A549 treated with Mapracorat at 1 μM for 4 hours (cell line): ENCODE data around the gene C6orf62. TPM values are rescaled to one million over a fixed set of nuclear protein-coding genes. Genes with fewer than 3 reads are reported as not detected.

Source experiments
- total RNA-seq: library from RNA; stranded (reverse); fragments of 200-300 nt; extraction: Qiagen RNA extraction; gene quantifications from 5 replicates; pipeline ENCODE4 v1.2.3, GENCODE V29; 2022

C6orf62 gene
- 50.1 to 62.2 TPM (median 53.0 TPM) in 5 replicates for total RNA-seq

GRCh38 chr6:24719125-24719971 is at the start of gene C6orf62:
Gene C6orf62 (minus strand): TSS chr6:24719154. CDS start chr6:24718668, 486 bp downstream.

GRCh38 chr6:24666641-24667377 is 52.1 kb downstream of the C6orf62 start, which contains the start of the genes ACOT13 and TDP2:
Gene ACOT13 (plus strand): TSS chr6:24667077. CDS start chr6:24667264, 187 bp downstream.
Gene TDP2 (minus strand): TSS chr6:24666899. CDS start chr6:24666862, 37 bp downstream.

Other genes with a start within 250 kb of the C6orf62 start
- 0.77 to 1.2 TPM (median 0.84 TPM) in 5 replicates for gene GPLD1, start 229.6 kb downstream of the C6orf62 start, total RNA-seq
- gene ALDH5A1, start 224.2 kb downstream of the C6orf62 start, total RNA-seq, result 6.0 to 7.9 TPM (median 7.1 TPM) in 5 replicates
- gene KIAA0319, start 73.0 kb downstream of the C6orf62 start, total RNA-seq, result 1.8 to 2.2 TPM (median 2.0 TPM) in 5 replicates
- gene TDP2, start 52.3 kb downstream of the C6orf62 start, total RNA-seq, result 27.7 to 31.3 TPM (median 30.2 TPM) in 5 replicates
- 19.9 to 28.9 TPM (median 25.3 TPM) in 5 replicates for gene ACOT13, start 52.1 kb downstream of the C6orf62 start, total RNA-seq
- 54.9 to 67.6 TPM (median 62.7 TPM) in 5 replicates for gene GMNN, start 55.8 kb upstream of the C6orf62 start, total RNA-seq
- not detected in 5 replicates for gene ARMH2, start 79.8 kb upstream of the C6orf62 start, total RNA-seq
- 0.35 to 0.66 TPM (median 0.48 TPM) in 5 replicates for gene RIPOR2, start 216.8 kb upstream of the C6orf62 start, total RNA-seq